Astrocyte of the spinal cord (primary cell): ENCODE results near the gene GAB1.
A peak's percentile ranks its signal among the peaks of the same experiment; 100 is the strongest.

Experiments used
- DNase-seq: peaks from one replicate; pipeline ENCODE4 v3.0.0; 2011; ENCODE audit warnings: low read depth, low spot score
- H3K4me3 ChIP-seq: 2 replicates; pipeline ENCODE4 v1.5.1; 2011; ENCODE audit warnings: low read depth, mild to moderate bottlenecking, low read length, moderate library complexity
- CTCF ChIP-seq: IDR thresholded peaks from 2 replicates; pipeline ENCODE4 v1.5.1; 2012; ENCODE audit warnings: low read depth, mild to moderate bottlenecking, low read length, inconsistent platforms
- in situ Hi-C: cut with HindIII; loops from 2 replicates; pipeline ENCODE4 v1.10.0; 2017; ENCODE audit warnings: low sequenced_read_pairs

GAB1 gene

GRCh38 chr4:143477487-143477886, 140.8 kb downstream of the GAB1 start:
- no peak overlapping the region for H3K4me3 ChIP-seq
- TF ChIP-seq CTCF = no peak
- no peak for DNase-seq
- in situ Hi-C loops = no loop called here

- TF ChIP-seq CTCF = no peak
- no peak overlapping the region for H3K4me3 ChIP-seq
- DNase-seq = no peak
- in situ Hi-C loops = no loop called here
These were observed 144.7 kb downstream of the GAB1 start for GRCh38 chr4:143481361-143481760.

GRCh38 chr4:143482840-143483239, 146.2 kb downstream of the GAB1 start:
- peak; percentile 48 for TF ChIP-seq CTCF
- no peak overlapping the region for H3K4me3 ChIP-seq
- in situ Hi-C loops = no loop called here
- peak; percentile 68 for DNase-seq

- H3K4me3 ChIP-seq = no peak overlapping the region
- DNase-seq = no peak
- TF ChIP-seq CTCF = no peak
- in situ Hi-C loops = no loop called here
These were observed 149.6 kb downstream of the GAB1 start for GRCh38 chr4:143486314-143486713.

- TF ChIP-seq CTCF = no peak
- no peak overlapping the region for H3K4me3 ChIP-seq
- no peak for DNase-seq
- in situ Hi-C loops = no loop called here
These were observed 152.0 kb downstream of the GAB1 start for GRCh38 chr4:143488687-143489086.

- in situ Hi-C loops = no loop called here
- TF ChIP-seq CTCF = no peak
- H3K4me3 ChIP-seq = no peak overlapping the region
- DNase-seq = peak; percentile 15
These were observed 152.4 kb downstream of the GAB1 start for GRCh38 chr4:143489106-143489505.

GRCh38 chr4:143498021-143498420, 161.3 kb downstream of the GAB1 start:
- no peak overlapping the region for H3K4me3 ChIP-seq
- no peak for TF ChIP-seq CTCF
- in situ Hi-C loops = no loop called here
- no peak for DNase-seq
